Brain pericyte (primary cell): ENCODE results near the gene ZNF385B.

Experiments used
- DNase-seq: peaks from one replicate; pipeline ENCODE4 v3.0.0-alpha.2; 2012; ENCODE audit warnings: low read depth, low spot score

The ZNF385B gene

DNA sequence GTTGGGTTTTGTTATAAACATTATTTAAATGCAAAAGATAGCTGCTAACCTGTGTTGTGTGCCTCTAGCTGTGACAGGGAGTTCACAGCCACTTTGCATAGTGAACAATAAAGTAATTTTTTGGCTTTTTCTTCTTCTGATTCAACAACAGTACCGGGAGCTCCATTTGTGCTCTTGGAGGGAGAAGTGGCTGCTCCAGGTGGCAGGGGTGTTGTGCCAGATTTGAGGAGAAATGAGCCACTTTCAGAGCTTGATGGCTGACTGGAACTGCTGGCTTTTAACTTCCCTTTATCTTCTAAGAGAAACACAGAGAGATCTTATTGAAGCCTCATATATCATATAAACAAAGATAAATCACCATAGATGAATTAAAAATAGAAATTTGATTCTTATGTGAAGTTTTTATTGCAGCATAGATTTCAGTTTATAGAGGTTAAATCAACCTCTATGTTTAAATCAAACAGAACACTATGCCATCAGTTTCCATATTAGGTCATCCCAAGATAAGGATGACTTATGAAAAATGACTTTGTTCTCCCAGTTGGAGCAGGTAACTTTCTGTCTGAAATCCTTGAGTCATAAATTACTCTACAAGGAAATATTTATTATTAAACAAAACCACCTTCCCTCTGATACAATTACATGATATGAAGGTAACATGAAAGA is 414.8 kb downstream of the ZNF385B start:
- DNase-seq, result no peak

DNA sequence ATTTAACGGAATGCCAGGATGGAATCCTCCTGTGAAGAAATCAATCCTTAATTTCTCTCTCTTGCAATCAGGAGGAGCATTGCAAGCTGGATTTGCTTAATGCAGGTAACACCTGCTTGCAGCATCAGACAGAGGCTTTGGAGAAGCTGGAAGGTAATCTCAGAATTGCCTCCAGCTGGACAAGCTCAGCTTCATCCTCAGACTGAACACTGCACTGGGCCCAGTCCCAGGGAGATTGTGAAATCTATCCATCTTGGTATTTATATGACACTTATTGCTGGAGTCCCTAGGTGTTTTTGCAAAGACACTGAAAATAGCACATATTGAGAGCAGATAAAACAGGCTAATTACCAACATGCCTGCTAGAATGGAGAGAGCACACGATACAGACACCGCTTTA is 417.4 kb downstream of the ZNF385B start:
- DNase-seq, result no peak

GRCh38 chr2:179443180-179443579 is 418.2 kb downstream of the ZNF385B start:
- no peak for DNase-seq

- no peak for DNase-seq
These were observed 419.2 kb downstream of the ZNF385B start for GRCh38 chr2:179442206-179442605.

- no peak for DNase-seq
These were observed 419.9 kb downstream of the ZNF385B start for GRCh38 chr2:179441551-179441950.

- DNase-seq, result no peak
These were observed 420.7 kb downstream of the ZNF385B start for GRCh38 chr2:179440642-179441251.

GRCh38 chr2:179438654-179439053 is 422.8 kb downstream of the ZNF385B start:
- DNase-seq, result no peak

GRCh38 chr2:179437430-179437829 is 424.0 kb downstream of the ZNF385B start:
- no peak for DNase-seq

GRCh38 chr2:179435566-179435965 is 425.8 kb downstream of the ZNF385B start:
- no peak for DNase-seq

- DNase-seq, result no peak
These were observed 426.4 kb downstream of the ZNF385B start for GRCh38 chr2:179435000-179435399.

- no peak for DNase-seq
These were observed 427.1 kb downstream of the ZNF385B start for GRCh38 chr2:179434357-179434756.

GRCh38 chr2:179432751-179433150 is 428.7 kb downstream of the ZNF385B start:
- DNase-seq, result no peak

GRCh38 chr2:179429597-179429996 is 431.8 kb downstream of the ZNF385B start:
- DNase-seq, result no peak

- no peak for DNase-seq
These were observed 432.3 kb downstream of the ZNF385B start for GRCh38 chr2:179429060-179429471.

DNA sequence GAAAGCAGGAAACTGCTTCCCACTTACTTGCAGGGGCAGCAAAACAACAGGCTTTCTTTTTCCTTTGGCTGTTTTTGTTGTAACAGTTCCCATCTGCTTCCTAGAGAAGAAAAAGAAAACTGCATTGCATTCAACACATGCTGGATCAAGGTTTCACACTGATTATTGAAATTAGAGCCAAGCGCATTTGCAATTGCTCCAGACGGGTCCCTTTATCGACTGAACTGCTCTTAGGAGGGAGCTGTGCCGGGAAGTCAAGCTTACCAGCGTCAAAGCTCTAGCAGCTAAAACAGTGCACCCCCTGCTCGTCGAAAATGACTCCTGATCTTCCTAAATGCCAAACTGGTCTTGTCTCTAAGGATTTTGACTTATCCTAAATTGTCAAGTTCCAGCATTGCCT is 432.8 kb downstream of the ZNF385B start:
- DNase-seq, result no peak

- no peak for DNase-seq
These were observed 434.3 kb downstream of the ZNF385B start for GRCh38 chr2:179427065-179427464.

GRCh38 chr2:179424571-179424970 is 436.8 kb downstream of the ZNF385B start:
- no peak for DNase-seq

- DNase-seq, result no peak
These were observed 439.3 kb downstream of the ZNF385B start for GRCh38 chr2:179422037-179422643.

DNA sequence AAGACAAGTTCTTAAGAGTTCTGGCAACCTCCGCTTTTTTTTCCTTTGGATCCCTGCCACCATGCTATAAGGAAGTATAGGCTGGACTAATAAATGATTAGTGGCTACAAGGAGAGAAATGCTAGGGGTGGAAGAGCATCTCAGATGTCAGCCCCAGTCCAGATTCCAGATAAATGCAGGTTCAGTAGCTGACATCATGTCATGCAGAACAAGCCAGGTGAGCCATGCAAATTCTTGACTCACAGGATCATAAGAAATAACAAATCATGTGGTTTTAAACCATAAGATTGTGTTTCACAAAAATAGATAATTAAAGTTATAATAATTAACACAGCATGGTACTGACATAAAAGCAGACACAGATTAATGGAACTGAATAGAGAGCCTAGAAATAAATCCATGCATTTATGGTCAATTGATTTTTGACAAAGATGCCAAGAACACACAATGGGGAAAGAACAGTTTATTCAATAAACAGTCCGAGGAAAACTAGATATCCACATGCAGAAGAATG is 443.9 kb downstream of the ZNF385B start:
- DNase-seq, result no peak

DNA sequence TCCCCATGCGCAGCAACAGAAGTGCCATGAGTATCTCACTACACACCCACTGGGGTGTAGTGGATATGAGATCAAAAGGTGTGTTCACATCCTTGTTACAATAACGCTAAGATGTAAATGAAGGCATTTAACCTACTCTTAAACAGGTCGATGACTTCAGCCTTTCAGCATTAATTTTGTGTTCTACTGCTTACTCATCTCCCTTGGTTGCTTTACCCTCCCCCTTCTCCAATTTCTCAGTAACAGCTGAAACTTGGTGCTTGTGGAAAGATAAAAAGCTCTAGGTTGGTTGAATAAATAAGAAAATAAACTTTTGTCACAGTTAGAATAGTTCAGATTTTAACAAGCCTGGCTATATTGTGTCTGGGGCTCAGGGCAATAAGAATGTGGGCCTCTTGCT is 449.3 kb downstream of the ZNF385B start:
- DNase-seq, result no peak

DNA sequence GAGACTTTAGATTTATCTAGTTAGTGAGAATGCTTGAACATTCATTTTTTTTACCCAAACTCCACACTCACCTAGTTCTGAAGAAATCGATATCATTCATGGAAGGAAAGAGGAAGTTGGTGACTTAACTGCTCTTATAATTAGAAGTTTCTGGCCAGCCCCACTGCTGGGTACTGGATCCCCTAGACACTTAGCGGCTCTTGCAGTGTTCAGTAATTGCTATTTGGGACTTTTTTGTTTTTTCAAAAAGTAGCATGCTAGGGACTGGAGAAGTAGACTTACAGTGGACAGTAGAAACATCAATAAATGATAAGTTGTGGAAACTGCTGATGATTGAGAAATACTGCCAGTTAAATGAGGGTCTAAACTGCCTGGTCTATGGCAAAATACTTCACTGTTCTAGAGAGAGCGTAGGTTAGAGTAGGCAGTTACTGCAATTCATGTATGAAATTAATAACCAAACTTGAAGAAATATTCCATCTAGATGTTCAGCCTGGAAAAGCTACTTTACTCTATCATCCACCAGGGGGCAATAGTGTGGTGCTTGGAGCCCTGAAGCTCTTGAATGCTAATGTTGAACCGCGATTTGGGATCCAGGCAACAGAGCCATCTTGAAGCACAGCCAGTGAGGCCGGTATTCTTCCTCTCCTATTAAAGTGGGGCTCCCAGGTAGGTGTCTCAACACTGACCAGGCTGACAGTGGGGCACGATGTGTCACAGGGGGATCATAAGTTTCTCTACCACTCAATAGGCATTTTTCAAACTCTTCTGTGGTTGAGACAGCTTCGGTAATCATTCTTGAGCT is 450.7 kb downstream of the ZNF385B start:
- DNase-seq, result peak; percentile 22

- no peak for DNase-seq
These were observed 457.8 kb downstream of the ZNF385B start for GRCh38 chr2:179403624-179404023.
